AG04449 (cell line): ENCODE data around the gene SWSAP1.

ENCODE experiments used
- CTCF ChIA-PET: fragments of 350-600 bp; formaldehyde crosslinking; extraction: SDS; loops from one replicate; lab custom pipeline; 2021; ENCODE audit warnings: antibody characterized with exemption; lab: Yijun Ruan, JAX
- POLR2A ChIA-PET: fragments of 400-600, 350-600 bp; formaldehyde crosslinking; extraction: SDS; loops from one replicate; lab custom pipeline; 2020; ENCODE audit warnings: antibody characterized with exemption, inconsistent platforms; lab: Yijun Ruan, JAX
- DNase-seq: peaks from one replicate; pipeline ENCODE4 v3.0.0-alpha.2; 2010; ENCODE audit warnings: low read depth, low spot score
- H3K4me3 ChIP-seq: 2 replicates; pipeline ENCODE4 v1.5.1; 2011; ENCODE audit warnings: low read depth, mild to moderate bottlenecking, control low read depth, low read length
- TF ChIP-seq, protein P1 (sequence below): IDR thresholded peaks from one replicate; pipeline ENCODE4 v1.5.1; 2011; ENCODE audit warnings: mild to moderate bottlenecking, moderate library complexity, low read length, control low read depth, inconsistent platforms; ENCODE audit not compliant: insufficient read depth; ENCODE audit errors: missing control alignments

SWSAP1 gene

GRCh38 chr19:11361771-11362731, 12.4 kb upstream of the SWSAP1 start:
- POLR2A ChIA-PET: interaction anchor here (1.0 to 1.8 kb wide), 3 partner anchors 12 to 23 kb away, joined by 3 to 11 read pairs (median 4); partner anchors contain the start of genes RAB3D and SWSAP1
- no peak for DNase-seq
- CTCF ChIA-PET: interaction anchor here (1.6 kb wide), 1 partner anchor 19 kb away, joined by 8 read pairs; no protein-coding TSS in a partner anchor
- H3K4me3 ChIP-seq: no peak overlapping the region
- TF ChIP-seq, protein P1, sequence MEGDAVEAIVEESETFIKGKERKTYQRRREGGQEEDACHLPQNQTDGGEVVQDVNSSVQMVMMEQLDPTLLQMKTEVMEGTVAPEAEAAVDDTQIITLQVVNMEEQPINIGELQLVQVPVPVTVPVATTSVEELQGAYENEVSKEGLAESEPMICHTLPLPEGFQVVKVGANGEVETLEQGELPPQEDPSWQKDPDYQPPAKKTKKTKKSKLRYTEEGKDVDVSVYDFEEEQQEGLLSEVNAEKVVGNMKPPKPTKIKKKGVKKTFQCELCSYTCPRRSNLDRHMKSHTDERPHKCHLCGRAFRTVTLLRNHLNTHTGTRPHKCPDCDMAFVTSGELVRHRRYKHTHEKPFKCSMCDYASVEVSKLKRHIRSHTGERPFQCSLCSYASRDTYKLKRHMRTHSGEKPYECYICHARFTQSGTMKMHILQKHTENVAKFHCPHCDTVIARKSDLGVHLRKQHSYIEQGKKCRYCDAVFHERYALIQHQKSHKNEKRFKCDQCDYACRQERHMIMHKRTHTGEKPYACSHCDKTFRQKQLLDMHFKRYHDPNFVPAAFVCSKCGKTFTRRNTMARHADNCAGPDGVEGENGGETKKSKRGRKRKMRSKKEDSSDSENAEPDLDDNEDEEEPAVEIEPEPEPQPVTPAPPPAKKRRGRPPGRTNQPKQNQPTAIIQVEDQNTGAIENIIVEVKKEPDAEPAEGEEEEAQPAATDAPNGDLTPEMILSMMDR: no peak

GRCh38 chr19:11363881-11364280, 10.6 kb upstream of the SWSAP1 start:
- ChIA-PET CTCF (no interaction called here), POLR2A (interaction anchor here (1.8 kb wide), 1 partner anchor 11 kb away, joined by 11 read pairs; the partner anchor contains the start of gene SWSAP1)
- DNase-seq: no peak
- H3K4me3 ChIP-seq: no peak overlapping the region
- TF ChIP-seq, protein P1: no peak

- ChIA-PET CTCF (no interaction called here), POLR2A (interaction anchor here (1.8 kb wide), 1 partner anchor 10 kb away, joined by 11 read pairs; the partner anchor contains the start of gene SWSAP1)
- no peak overlapping the region for H3K4me3 ChIP-seq
- no peak for DNase-seq
- TF ChIP-seq, protein P1: no peak
Observed at GRCh38 chr19:11364296-11364904, 10.1 kb upstream of the SWSAP1 start.

DNA sequence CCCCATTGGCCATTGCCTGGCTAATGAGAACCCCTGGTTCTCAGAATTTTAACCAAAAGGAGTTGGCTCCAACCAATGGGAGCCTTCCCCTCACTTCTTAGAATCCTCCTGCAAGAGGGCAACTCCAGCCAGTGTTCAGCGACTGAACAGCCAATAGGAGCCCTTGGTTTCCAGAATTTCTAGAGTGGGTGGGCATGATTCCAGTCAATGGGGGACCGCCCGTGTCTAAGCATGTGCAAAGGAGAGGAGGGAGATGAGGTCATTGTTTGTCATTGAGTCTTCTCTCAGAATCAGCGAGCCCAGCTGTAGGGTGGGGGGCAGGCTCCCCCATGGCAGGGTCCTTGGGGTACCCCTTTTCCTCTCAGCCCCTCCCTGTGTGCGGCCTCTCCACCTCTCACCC, 9.5 kb upstream of the SWSAP1 start:
- DNase-seq: no peak
- TF ChIP-seq, protein P1: no peak
- H3K4me3 ChIP-seq: no peak overlapping the region
- CTCF ChIA-PET: no interaction called here
- POLR2A ChIA-PET: interaction anchor here (0.6 kb wide), 1 partner anchor 74 kb away, joined by 3 read pairs; no protein-coding TSS in a partner anchor

- POLR2A ChIA-PET: interaction anchor here (0.6 kb wide), 1 partner anchor 74 kb away, joined by 3 read pairs; no protein-coding TSS in a partner anchor
- DNase-seq: no peak
- TF ChIP-seq, protein P1: no peak
- CTCF ChIA-PET: interaction anchor here (2.4 kb wide), 1 partner anchor 117 kb away, joined by 7 read pairs; no protein-coding TSS in a partner anchor
- H3K4me3 ChIP-seq: no peak overlapping the region
Observed at GRCh38 chr19:11365557-11366117, 8.8 kb upstream of the SWSAP1 start.
